HG03159 (cell line): ENCODE data around the gene MARK3.
"Not testable (repeated sequence)": the region's sequence is repeated elsewhere in the genome, so short reads cannot be mapped to it uniquely, and the experiment has no call there.

Experiments
- ATAC-seq: cut with Tn5 transposase; IDR thresholded peaks from one replicate; pipeline ENCODE4 v1.9.1; 2021; ENCODE audit warnings: mild to moderate bottlenecking, moderate library complexity; ENCODE audit not compliant: unreplicated experiment

MARK3 gene

DNA sequence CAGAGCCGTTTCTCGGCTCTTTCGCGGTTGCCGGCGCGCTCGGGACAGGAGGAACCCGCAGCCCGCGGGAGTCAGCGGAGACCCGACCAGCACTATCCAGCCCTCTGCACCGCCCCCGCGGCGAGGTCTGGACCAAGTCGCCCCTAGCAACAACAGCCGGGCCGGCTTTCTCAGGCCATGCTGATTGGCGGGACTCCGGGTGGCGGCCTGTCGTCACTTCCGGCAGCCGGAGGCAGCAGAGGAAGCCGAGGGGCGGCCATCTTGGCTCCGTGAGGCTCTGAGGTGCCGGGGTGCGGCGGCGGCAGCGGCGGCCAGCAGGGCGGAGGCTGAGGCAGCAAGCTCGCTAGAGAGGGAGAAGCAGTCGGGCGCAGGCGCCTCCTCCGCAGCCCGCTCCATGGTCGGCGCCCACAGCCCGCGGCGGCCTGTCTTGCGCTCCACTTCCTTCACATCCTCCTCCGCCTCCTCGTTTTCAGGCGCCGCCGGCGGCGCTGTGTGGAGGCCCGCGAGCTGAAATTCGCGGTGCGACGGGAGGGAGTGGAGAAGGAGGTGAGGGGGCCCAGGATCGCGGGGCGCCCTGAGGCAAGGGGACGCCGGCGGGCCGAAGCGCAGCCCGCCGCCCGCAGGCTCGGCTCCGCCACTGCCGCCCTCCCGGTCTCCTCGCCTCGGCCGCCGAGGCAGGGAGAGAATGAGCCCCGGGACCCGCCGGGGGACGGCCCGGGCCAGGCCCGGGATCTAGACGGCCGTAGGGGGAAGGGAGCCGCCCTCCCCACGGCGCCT lies at the start of gene MARK3:
MARK3 (plus strand) TSS at position 264 of the 777 bp plus-strand sequence. CDS start 615 bp downstream, outside the sequence.
- peak; percentile 92 for ATAC-seq

DNA sequence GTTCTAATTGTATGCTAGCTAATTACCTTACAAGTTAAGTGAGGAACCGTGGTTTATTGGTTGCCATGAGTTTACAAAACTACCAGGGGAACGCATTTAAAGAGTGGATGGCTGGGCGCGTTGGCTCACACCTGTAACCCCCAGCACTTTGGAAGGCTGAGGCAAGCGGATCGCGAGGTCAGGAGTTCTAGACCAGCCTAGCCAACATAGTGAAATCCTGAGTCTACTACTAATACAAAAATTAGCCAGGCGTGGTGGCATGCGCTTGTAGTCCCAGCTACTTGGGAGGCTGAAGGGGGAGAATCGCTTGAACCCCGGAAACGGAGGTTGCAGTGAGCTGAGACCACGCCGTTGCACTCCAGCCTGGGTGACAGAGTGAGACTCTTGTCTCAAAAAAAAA lies 49.0 kb upstream of the MARK3 start:
- no peak for ATAC-seq

GRCh38 chr14:103337794-103338193 lies 47.4 kb upstream of the MARK3 start:
- no peak for ATAC-seq

DNA sequence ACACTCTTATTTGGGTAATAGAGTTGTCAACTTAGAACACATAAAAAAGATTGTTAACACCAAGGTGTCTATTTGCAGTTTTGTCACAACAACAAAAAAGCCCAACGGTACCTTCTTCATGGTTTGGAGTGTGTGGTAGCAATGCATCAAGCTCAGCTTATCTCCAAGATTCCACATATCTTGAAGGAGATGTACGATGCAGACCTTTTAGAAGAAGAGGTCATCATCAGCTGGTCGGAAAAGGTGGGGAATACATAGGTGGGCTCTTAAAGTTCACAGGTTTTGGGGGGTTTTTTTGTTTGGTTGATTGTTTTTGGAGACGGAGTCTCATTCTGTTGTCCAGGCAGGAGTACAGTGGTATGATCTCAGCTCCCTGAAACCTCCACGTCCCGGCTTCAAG lies 45.7 kb upstream of the MARK3 start:
- no peak for ATAC-seq

- ATAC-seq, result no peak
Observed at GRCh38 chr14:103340480-103341212, 44.6 kb upstream of the MARK3 start.

DNA sequence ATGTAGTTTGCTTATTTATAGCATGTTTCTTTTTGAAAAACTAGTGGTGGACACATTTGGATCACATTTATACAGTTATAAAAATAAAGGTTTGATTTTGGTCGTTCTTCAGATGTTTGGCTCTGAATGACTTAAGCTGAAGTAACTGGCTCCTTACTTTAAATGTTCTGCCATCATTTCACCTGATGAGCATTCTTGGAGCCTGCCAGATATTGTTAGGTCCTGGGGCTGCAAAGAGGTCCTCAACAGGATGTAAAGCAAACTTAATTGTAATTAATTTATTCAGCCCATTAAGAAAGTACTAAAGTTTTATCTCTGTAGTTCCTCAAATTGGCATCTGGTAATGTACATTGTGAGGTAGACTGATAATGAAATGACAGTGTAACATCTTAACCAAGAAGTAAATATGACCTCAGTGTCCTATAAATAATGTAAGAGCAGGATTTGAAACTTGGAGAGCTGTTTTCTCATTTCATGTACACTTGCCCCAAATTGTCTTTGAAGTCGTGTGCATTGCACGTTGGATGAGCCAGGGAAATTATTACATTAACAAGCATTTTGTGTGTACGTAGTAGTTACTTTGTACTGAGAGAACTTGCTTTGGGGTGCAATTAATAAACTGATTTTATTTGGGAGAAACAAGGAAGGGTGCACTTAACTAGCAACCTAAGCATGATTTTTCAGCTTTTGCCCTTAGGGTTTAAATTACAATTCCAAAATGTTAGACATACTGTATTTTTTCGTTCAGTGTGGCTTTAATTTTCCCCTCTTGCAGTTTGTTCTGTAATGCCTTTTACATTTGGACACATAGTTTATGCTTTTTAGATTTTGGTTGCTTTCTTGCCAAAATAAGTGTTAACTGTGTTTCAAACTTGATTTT lies 43.7 kb upstream of the MARK3 start:
- no peak for ATAC-seq

DNA sequence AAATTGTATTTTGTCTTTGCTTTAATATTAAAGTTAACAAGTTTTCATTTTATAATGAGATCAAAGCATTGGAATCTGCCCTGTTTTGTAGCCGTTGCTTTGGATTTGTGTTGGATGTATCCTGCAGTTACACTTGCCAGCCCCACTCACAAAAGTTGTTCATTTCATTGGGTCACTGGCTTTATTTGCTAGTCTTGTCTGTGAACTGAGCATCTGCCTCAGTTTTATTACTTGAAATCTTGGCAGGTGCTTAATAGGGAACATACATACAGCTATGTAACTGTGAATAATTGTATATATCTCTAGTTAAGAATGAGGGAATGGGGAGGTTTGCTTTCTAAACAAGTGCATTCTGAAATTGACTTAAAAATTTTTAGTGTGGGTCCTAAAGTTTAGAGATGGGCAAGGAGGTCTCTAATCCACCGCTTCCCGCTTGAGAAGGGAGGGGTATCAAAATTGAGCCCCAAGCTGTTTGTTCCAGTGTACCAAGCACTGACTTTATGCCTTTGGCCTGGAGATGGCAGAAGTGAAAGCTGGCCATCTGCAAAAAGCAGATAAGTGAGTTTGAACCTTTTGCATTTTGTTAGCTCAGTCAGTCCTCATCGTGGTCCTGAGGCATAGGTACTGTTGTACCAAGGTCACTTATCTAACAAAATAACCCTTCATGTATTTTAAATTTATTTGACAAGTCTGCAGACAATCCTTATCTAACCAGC lies 41.9 kb upstream of the MARK3 start:
- ATAC-seq, result no peak

GRCh38 chr14:103343905-103344797 lies 41.1 kb upstream of the MARK3 start:
- ATAC-seq, result no peak

GRCh38 chr14:103346286-103346685 lies 38.9 kb upstream of the MARK3 start:
- no peak for ATAC-seq

DNA sequence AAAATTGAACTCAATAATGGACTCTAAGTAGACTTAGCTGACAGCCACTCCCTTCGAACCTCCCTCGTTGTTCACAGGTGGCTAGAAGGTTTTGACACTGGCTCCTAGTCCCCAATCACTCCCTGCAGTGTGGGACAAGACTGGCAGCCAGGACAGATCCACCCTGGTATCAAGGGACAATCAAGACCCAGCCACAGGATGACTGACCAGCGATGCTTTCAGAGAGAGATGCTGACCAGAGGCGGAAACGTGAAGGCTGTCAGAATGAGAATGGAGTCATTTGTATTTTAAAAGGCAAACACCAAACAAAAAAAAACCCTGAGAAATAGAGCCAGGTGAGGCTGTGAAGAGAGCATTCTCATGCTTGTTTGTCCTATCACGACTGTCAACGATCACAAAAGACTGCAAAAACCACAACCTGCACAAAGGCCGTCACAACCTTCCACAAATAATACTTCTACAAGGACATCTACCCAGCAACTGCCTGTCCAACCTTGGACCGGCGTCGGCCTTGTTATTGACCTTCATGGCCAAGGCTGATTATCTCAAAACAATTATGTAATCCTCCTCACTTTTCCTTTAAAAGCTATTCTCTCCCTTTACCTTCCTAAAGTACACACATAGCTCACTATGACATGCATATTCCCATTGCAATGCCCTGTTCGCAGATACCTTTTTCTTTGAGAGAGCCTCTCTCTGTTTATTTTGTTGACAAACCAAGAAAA lies 38.0 kb upstream of the MARK3 start:
- no peak for ATAC-seq

DNA sequence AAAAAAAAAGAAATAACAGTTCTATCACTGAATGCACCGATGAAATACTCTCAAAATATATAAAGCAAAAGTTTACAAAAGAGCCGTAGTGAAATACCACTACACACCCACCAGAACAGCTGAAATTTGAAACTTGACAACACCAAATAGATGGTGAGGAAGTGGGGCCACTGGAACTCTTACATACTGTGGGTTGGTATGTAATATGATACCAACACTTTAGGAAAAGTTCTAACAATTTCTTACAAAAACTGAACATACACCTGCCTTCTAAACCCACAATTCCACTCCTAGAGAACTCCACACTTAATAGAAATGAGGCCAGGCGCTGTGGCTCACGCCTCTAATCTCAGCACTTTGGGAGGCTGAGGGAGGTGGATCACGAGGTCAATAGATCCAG lies 37.1 kb upstream of the MARK3 start:
- ATAC-seq, result no peak

- ATAC-seq, result no peak
Observed at GRCh38 chr14:103349982-103350381, 35.2 kb upstream of the MARK3 start.

DNA sequence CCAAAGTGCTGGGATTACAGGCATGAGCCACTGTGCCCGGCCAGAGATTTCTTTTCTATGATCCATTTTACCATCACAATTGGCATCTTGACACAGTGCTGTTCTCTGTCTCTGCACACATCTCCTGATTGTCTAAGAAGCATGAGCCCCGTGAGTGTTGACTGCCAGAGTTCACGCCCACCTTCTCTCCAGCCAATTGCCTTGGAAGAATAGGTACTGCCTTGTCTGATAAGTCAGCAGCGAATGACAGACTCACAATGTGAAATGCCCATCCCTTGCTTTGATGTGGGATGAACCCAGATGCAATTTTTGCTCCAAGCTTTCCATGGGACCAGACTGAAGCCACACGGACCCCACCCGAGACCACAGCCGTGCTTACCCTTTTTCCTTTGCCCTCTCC lies 31.9 kb upstream of the MARK3 start:
- ATAC-seq, result no peak

DNA sequence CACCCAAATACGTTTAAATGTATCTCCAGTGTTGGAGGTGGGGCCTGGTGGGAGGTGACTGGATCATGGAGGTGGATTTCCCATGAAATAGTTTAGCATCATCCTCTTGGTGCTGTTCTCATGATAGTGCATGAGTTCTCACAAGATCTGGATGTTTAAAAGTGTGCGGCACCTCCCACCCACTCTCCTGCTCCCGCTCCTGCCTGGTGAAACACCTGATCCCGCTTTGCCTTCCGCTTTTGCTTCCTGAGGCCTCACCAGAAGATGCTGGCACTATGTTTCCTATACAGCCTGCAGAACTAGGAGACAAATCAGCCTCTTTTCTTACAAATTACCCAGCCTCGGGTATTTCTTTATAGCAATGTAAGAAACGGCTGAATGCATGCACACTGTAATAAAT lies 31.1 kb upstream of the MARK3 start:
- no peak for ATAC-seq

DNA sequence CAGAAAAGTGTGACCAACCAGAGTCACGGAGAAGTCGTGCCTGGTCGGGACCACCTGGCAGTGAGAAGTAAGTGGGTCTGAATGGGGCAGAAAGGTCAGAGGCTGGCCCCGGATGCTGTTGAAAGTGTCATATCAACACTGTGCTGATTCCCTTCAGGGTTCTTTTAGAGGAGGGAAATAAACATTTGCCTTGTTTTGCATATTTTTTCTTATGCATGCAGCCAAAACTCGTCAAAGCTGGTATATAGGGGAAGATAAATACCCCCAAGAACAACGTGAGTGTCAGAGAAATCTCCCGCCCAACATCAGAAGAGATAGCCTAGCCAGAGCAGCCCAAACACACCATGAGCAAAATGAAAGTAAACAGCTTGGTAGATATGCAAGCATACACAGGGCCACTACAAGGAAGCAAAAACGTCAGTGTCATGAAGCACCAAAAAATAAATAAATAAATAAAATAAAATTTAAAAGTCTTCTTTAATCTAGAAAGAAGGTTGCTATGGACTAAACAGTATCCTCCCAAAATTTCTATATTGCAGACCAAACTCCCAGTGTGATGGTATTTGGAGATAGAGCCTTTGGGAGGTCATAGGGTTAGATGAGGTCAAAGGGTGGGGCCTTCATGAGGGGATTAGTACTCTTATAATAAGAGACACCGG lies 29.1 kb upstream of the MARK3 start:
- ATAC-seq, result no peak

DNA sequence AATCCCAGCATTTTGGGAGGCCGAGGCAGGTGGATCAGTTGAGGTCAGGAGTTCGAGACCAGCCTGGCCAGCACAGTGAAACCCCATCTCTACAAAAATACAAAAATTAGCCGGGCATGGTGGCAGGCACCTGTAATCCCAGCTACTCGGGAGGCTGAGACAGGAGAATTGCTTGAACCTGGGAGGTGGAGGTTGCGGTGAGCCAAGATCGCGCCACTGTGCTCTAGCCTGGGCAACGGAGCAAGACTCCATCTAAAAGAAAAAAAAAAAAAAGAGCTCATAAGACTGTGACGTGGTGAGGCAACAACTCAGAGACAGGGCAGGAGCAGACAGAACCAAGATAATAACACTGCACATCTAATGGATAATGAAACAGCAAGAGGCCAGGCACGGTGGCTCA lies 27.7 kb upstream of the MARK3 start:
- not testable (repeated sequence) for ATAC-seq

DNA sequence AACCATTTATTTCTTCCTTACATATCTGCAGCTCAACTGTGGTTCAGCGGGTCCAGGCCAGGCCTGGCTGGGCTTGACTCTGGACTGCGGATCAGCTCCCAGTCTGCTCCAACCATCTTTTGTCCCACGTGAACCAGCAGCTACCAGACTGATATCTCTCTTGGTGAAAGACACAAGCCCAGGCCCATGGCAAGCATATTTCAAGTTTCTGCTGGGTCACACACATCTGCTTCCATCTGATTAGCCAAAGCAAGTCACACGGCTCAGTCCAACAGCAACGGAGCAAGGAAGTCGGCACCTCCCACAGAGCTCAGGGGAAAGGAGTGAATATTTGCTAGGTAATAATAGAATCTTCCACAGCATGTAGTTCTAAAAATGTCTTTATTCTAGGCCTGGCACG lies 24.7 kb upstream of the MARK3 start:
- no peak for ATAC-seq

- no peak for ATAC-seq
Observed at GRCh38 chr14:103361867-103362266, 23.3 kb upstream of the MARK3 start.

- ATAC-seq, result no peak
Observed at GRCh38 chr14:103362780-103363179, 22.4 kb upstream of the MARK3 start.
